SIG-M5 treated with dmso at 0.1 percent for 504 hours (cell line): ENCODE data around the gene GRID1.

ENCODE experiments used
- DNase-seq: peaks from one replicate; lab custom pipeline; 2025; ENCODE audit not compliant: unreplicated experiment; lab: John Stamatoyannopoulos, UW

GRID1 gene

GRCh38 chr10:86072413-86072812, 294.2 kb downstream of the GRID1 start:
- no peak for DNase-seq

- DNase-seq, result no peak
Measured at GRCh38 chr10:86071758-86072157, 294.8 kb downstream of the GRID1 start.

GRCh38 chr10:86071145-86071544, 295.4 kb downstream of the GRID1 start:
- no peak for DNase-seq

- DNase-seq, result no peak
Measured at GRCh38 chr10:86070278-86070677, 296.3 kb downstream of the GRID1 start.

GRCh38 chr10:86068231-86069054, 298.2 kb downstream of the GRID1 start:
- DNase-seq, result no peak

- DNase-seq, result no peak
Measured at GRCh38 chr10:86067436-86068050, 299.1 kb downstream of the GRID1 start.

GRCh38 chr10:86066696-86067095, 299.9 kb downstream of the GRID1 start:
- DNase-seq, result no peak

GRCh38 chr10:86065711-86066251, 300.8 kb downstream of the GRID1 start:
- no peak for DNase-seq

- DNase-seq, result no peak
Measured at GRCh38 chr10:86064931-86065662, 301.5 kb downstream of the GRID1 start.

- no peak for DNase-seq
Measured at GRCh38 chr10:86064219-86064618, 302.4 kb downstream of the GRID1 start.

GRCh38 chr10:86063341-86063740, 303.3 kb downstream of the GRID1 start:
- no peak for DNase-seq

GRCh38 chr10:86062647-86063145, 303.9 kb downstream of the GRID1 start:
- DNase-seq, result no peak

- DNase-seq, result no peak
Measured at GRCh38 chr10:86062198-86062550, 304.4 kb downstream of the GRID1 start.

GRCh38 chr10:86061278-86062197, 305.1 kb downstream of the GRID1 start:
- no peak for DNase-seq

GRCh38 chr10:86060386-86061277, 306.0 kb downstream of the GRID1 start:
- DNase-seq, result no peak

- DNase-seq, result no peak
Measured at GRCh38 chr10:86059892-86060291, 306.7 kb downstream of the GRID1 start.

GRCh38 chr10:86058964-86059363, 307.6 kb downstream of the GRID1 start:
- no peak for DNase-seq

- DNase-seq, result no peak
Measured at GRCh38 chr10:86057708-86058107, 308.9 kb downstream of the GRID1 start.

GRCh38 chr10:86056672-86057071, 309.9 kb downstream of the GRID1 start:
- no peak for DNase-seq
